ENCODE results near the gene TRAPPC14. TPM values are rescaled to one million over a fixed set of nuclear protein-coding genes. Genes with fewer than 3 reads are reported as not detected.

The TRAPPC14 gene
- total and polyA plus RNA-seq, 9 of the 15 experiments (the other 6 are each of a cell fraction or from before 2014, with no cell fraction given) = 0.42 to 45.9 (median 18.2) TPM

DNA sequence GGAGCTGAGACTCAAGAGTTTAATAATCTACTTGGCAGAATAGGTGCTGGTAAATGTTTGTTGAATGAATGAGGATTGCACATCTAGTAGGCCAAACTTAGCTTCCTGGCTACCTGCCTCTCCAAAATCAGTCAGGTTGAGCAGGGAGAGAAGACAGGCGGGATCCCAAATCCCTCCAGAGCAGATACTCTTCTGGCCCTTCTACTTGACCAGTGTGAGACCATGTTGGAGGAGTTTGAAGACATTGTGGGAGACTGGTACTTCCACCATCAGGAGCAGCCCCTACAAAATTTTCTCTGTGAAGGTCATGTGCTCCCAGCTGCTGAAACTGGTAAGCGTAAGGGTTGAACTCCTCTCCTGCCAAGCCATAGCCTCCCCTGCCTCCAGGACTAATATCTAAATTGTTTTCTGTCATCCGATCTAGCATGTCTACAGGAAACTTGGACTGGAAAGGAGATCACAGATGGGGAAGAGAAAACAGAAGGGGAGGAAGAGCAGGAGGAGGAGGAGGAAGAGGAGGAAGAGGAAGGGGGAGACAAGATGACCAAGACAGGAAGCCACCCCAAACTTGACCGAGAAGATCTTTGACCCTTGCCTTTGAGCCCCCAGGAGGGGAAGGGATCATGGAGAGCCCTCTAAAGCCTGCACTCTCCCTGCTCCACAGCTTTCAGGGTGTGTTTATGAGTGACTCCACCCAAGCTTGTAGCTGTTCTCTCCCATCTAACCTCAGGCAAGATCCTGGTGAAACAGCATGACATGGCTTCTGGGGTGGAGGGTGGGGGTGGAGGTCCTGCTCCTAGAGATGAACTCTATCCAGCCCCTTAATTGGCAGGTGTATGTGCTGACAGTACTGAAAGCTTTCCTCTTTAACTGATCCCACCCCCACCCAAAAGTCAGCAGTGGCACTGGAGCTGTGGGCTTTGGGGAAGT lies 34.0 kb downstream of the TRAPPC14 start (continued):
- TF ChIP-seq, protein P1, sequence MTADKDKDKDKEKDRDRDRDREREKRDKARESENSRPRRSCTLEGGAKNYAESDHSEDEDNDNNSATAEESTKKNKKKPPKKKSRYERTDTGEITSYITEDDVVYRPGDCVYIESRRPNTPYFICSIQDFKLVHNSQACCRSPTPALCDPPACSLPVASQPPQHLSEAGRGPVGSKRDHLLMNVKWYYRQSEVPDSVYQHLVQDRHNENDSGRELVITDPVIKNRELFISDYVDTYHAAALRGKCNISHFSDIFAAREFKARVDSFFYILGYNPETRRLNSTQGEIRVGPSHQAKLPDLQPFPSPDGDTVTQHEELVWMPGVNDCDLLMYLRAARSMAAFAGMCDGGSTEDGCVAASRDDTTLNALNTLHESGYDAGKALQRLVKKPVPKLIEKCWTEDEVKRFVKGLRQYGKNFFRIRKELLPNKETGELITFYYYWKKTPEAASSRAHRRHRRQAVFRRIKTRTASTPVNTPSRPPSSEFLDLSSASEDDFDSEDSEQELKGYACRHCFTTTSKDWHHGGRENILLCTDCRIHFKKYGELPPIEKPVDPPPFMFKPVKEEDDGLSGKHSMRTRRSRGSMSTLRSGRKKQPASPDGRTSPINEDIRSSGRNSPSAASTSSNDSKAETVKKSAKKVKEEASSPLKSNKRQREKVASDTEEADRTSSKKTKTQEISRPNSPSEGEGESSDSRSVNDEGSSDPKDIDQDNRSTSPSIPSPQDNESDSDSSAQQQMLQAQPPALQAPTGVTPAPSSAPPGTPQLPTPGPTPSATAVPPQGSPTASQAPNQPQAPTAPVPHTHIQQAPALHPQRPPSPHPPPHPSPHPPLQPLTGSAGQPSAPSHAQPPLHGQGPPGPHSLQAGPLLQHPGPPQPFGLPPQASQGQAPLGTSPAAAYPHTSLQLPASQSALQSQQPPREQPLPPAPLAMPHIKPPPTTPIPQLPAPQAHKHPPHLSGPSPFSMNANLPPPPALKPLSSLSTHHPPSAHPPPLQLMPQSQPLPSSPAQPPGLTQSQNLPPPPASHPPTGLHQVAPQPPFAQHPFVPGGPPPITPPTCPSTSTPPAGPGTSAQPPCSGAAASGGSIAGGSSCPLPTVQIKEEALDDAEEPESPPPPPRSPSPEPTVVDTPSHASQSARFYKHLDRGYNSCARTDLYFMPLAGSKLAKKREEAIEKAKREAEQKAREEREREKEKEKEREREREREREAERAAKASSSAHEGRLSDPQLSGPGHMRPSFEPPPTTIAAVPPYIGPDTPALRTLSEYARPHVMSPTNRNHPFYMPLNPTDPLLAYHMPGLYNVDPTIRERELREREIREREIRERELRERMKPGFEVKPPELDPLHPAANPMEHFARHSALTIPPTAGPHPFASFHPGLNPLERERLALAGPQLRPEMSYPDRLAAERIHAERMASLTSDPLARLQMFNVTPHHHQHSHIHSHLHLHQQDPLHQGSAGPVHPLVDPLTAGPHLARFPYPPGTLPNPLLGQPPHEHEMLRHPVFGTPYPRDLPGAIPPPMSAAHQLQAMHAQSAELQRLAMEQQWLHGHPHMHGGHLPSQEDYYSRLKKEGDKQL (CRISPR knock-in tag; IDR thresholded peaks at IDR 0.05; ENCODE audit: borderline replicate concordance) = no peak
- TF ChIP-seq, protein P2, sequence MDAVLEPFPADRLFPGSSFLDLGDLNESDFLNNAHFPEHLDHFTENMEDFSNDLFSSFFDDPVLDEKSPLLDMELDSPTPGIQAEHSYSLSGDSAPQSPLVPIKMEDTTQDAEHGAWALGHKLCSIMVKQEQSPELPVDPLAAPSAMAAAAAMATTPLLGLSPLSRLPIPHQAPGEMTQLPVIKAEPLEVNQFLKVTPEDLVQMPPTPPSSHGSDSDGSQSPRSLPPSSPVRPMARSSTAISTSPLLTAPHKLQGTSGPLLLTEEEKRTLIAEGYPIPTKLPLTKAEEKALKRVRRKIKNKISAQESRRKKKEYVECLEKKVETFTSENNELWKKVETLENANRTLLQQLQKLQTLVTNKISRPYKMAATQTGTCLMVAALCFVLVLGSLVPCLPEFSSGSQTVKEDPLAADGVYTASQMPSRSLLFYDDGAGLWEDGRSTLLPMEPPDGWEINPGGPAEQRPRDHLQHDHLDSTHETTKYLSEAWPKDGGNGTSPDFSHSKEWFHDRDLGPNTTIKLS (IDR thresholded peaks at IDR 0.05; ENCODE audit: borderline replicate concordance, low read depth) = no peak
- peak; percentile 62; the same call in 1 of the 2 replicates for TF ChIP-seq ZNF263 (CRISPR knock-in tag; IDR thresholded peaks at IDR 0.05; ENCODE audit: borderline replicate concordance)
- TF ChIP-seq TEAD4 (IDR thresholded peaks at IDR 0.05; ENCODE audit: low read length) = no peak
- no peak for TF ChIP-seq TEAD4 (CRISPR knock-in tag; IDR thresholded peaks at IDR 0.05; ENCODE audit: borderline replicate concordance)
- TF ChIP-seq, protein P3, sequence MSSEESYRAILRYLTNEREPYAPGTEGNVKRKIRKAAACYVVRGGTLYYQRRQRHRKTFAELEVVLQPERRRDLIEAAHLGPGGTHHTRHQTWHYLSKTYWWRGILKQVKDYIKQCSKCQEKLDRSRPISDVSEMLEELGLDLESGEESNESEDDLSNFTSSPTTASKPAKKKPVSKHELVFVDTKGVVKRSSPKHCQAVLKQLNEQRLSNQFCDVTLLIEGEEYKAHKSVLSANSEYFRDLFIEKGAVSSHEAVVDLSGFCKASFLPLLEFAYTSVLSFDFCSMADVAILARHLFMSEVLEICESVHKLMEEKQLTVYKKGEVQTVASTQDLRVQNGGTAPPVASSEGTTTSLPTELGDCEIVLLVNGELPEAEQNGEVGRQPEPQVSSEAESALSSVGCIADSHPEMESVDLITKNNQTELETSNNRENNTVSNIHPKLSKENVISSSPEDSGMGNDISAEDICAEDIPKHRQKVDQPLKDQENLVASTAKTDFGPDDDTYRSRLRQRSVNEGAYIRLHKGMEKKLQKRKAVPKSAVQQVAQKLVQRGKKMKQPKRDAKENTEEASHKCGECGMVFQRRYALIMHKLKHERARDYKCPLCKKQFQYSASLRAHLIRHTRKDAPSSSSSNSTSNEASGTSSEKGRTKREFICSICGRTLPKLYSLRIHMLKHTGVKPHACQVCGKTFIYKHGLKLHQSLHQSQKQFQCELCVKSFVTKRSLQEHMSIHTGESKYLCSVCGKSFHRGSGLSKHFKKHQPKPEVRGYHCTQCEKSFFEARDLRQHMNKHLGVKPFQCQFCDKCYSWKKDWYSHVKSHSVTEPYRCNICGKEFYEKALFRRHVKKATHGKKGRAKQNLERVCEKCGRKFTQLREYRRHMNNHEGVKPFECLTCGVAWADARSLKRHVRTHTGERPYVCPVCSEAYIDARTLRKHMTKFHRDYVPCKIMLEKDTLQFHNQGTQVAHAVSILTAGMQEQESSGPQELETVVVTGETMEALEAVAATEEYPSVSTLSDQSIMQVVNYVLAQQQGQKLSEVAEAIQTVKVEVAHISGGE (CRISPR knock-in tag; IDR thresholded peaks at IDR 0.05) = no peak
- peak; percentile 75; the same call in 1 of the 2 replicates for TF ChIP-seq DMBX1 (CRISPR knock-in tag; IDR thresholded peaks at IDR 0.05; ENCODE audit: borderline replicate concordance)
- TF ChIP-seq SIX5 (IDR thresholded peaks at IDR 0.05; ENCODE audit: borderline replicate concordance in 1 of 2, insufficient read depth in 1 of 2, low read depth in 1 of 2, low read length in 2 of 2) = no peak
- peak; percentile 55 for TF ChIP-seq NFE2 (IDR thresholded peaks at IDR 0.05; ENCODE audit: low read depth)
- TF ChIP-seq ARNT (IDR thresholded peaks at IDR 0.05) = no peak
- TF ChIP-seq POLR2G (IDR thresholded peaks at IDR 0.05; ENCODE audit: low read depth, low read length) = no peak
- TF ChIP-seq ATF1 (CRISPR knock-in tag; IDR thresholded peaks at IDR 0.05) = no peak
- TF ChIP-seq ATF1 (tag; IDR thresholded peaks at IDR 0.05) = no peak; the same call in 1 of the 2 replicates
- no peak for TF ChIP-seq MECOM (CRISPR knock-in tag; IDR thresholded peaks at IDR 0.05)
